Measurements from ENCODE around the gene CPED1.
"Not testable (repeated sequence)": the region's sequence is repeated elsewhere in the genome, so short reads cannot be mapped to it uniquely, and the experiment has no call there.

CPED1 gene

GRCh38 chr7:121300685-121301420 is 312.3 kb downstream of the CPED1 start:
- no peak for DNase-seq

GRCh38 chr7:121301446-121302213 is 313.1 kb downstream of the CPED1 start:
- DNase-seq = no peak

- DNase-seq = no peak
Observed at GRCh38 chr7:121302214-121302745, 313.8 kb downstream of the CPED1 start.

- no peak for DNase-seq
Observed at GRCh38 chr7:121303422-121304101, 315.1 kb downstream of the CPED1 start.

GRCh38 chr7:121304102-121304658 is 315.7 kb downstream of the CPED1 start:
- DNase-seq = no peak

GRCh38 chr7:121305109-121305508 is 316.6 kb downstream of the CPED1 start:
- no peak for DNase-seq

GRCh38 chr7:121306565-121306964 is 318.1 kb downstream of the CPED1 start:
- DNase-seq = no peak

- DNase-seq = no peak
Observed at GRCh38 chr7:121307021-121307574, 318.6 kb downstream of the CPED1 start.

- DNase-seq = no peak
Observed at GRCh38 chr7:121313220-121313792, 324.8 kb downstream of the CPED1 start.

- DNase-seq = no peak
Observed at GRCh38 chr7:121313793-121314676, 325.5 kb downstream of the CPED1 start.

GRCh38 chr7:121315170-121315569 is 326.7 kb downstream of the CPED1 start:
- DNase-seq = not testable (repeated sequence)

- DNase-seq = no peak
Observed at GRCh38 chr7:121322460-121322859, 333.9 kb downstream of the CPED1 start.

GRCh38 chr7:121323515-121324302 is 335.2 kb downstream of the CPED1 start:
- DNase-seq = no peak

- DNase-seq = no peak
Observed at GRCh38 chr7:121327671-121328070, 339.2 kb downstream of the CPED1 start.

- no peak for DNase-seq
Observed at GRCh38 chr7:121328508-121329190, 340.1 kb downstream of the CPED1 start, which contains the start of gene WNT16. WNT16 (plus strand) TSS chr7:121329000; CDS start chr7:121329293, 293 bp downstream.

- DNase-seq = no peak
Observed at GRCh38 chr7:121329191-121330052, 340.9 kb downstream of the CPED1 start.

GRCh38 chr7:121330053-121330833 is 341.7 kb downstream of the CPED1 start:
- DNase-seq = no peak

GRCh38 chr7:121331048-121331447 is 342.5 kb downstream of the CPED1 start:
- DNase-seq = no peak

All from KG1 (cell line).